Upper lobe of left lung (tissue), 6 donors: ENCODE results near the gene WLS. TPM values are rescaled to one million over a fixed set of nuclear protein-coding genes. Genes with fewer than 3 reads are reported as not detected.
A peak's percentile ranks its signal among the peaks of the same experiment; 100 is the strongest.

Source experiments
- ATAC-seq, 2 donors: fragments of 200-7000 bp; cut with Tn5 transposase; one replicate each; pipeline ENCODE4 v1.9.1; 2022; ENCODE audit warnings: mild to moderate bottlenecking in 2 of 2, moderate library complexity in 2 of 2; ENCODE audit not compliant: low FRiP score in 2 of 2
- DNase-seq, 2 donors: peaks; one replicate each; pipeline ENCODE4 v3.0.0-alpha.2; 2019 to 2020
- H3K27ac ChIP-seq, 4 donors: fragments of 200-600 bp; sonication (generic); one replicate each; pipeline ENCODE4 v1.5.1; 2016 to 2019
- H3K27me3 ChIP-seq, 4 donors: fragments of 200-600 bp; sonication (generic); one replicate each; pipeline ENCODE4 v1.5.1; 2017 to 2019
- H3K36me3 ChIP-seq, 4 donors: fragments of 200-600 bp; sonication (generic); one replicate each; pipeline ENCODE4 v1.5.1; 2016 to 2019
- H3K4me1 ChIP-seq, 4 donors: fragments of 200-600 bp; sonication (generic); one replicate each; pipeline ENCODE4 v1.5.1; 2018 to 2019
- H3K4me3 ChIP-seq, 4 donors: fragments of 200-600 bp; sonication (generic); one replicate each; pipeline ENCODE4 v1.5.1; 2017 to 2019; ENCODE audit warnings: mild to moderate bottlenecking in 2 of 4, moderate library complexity in 1 of 4
- H3K9me3 ChIP-seq, 4 donors: fragments of 200-600 bp; sonication (generic); one replicate each; pipeline ENCODE4 v1.5.1; 2018 to 2019
- EP300 ChIP-seq, 4 donors: sonication (generic); formaldehyde crosslinking; IDR thresholded peaks; one replicate each; pipeline ENCODE4 v1.5.1; 2017; ENCODE audit warnings: antibody characterized with exemption in 4 of 4, control low read depth in 2 of 4
- POLR2A ChIP-seq, 4 donors: fragments of 450-650 bp; IDR thresholded peaks; one replicate each; pipeline ENCODE4 v1.5.1; 2016 to 2017; ENCODE audit warnings: antibody characterized with exemption in 4 of 4, mild to moderate bottlenecking in 2 of 4
- POLR2AphosphoS5 ChIP-seq, 2 donors: sonication (generic); formaldehyde crosslinking; IDR thresholded peaks; one replicate each; pipeline ENCODE4 v1.5.1; 2017; ENCODE audit warnings: antibody characterized with exemption in 2 of 2
- WGBS, 2 donors: methylation state at CpG; one replicate each; pipeline ENCODE4 v1.1.5; 2017 to 2018; 5-methylcytosine and 5-hydroxymethylcytosine counted together
- total RNA-seq, 6 donors: library from RNA; depleted of rRNA in 4 of 6; stranded (reverse); fragments of >200 nt in 4 of 6; gene quantifications; one replicate each; pipeline versions ENCODE4 v1.1.0 to v1.2.1, GENCODE V29; 2016 to 2021
- TF ChIP-seq, protein P1 (sequence below), 6 experiments: fragments of 450-650 bp in 4 of 6; fragments of 200-600 bp in 2 of 6; sonication (generic) in 2 of 6; IDR thresholded peaks; one replicate each; pipeline ENCODE4 v1.5.1; 2016 to 2019; ENCODE audit warnings: antibody characterized with exemption in 6 of 6
- donor health status: DM: no; HTN: no; CAD: no; lungs with moderate emphysema.
- donor health status: DM: no; HTN: yes; CAD: no; lungs with severe emphysema.

Gene WLS
- total RNA-seq, 6 donors from 2014 or later: 33.5 to 113 (median 61.3) TPM

DNA sequence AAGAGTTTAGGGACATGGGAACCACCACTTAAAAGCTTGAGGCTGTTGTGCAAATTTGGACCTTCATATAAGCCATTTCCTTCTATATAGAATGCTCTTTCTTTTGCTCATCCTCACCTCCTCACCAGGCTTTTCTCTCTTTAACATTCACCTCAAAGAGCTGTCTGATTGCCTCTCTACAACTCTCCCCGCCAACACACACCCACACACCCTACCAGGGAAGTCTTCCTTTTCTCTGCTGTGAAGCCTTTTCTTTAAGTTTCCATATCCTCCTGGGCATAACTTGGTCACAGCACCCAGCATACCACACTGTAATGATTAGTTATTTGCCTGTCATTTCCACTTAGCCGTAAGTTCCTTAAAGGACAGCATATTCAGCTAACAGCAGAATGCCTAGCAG is 40.6 kb downstream of the WLS start:
- H3K36me3 ChIP-seq: peaks cover 0 to 24% (median 3%) of the 10 kb centered on the region in 4 donors
- no peak overlapping the region for H3K4me3 ChIP-seq
- 89 to 95% methylated on average over 2 of the region's 2 CpGs for WGBS, 2 donors
- no peaks in the 10 kb centered on the region for H3K9me3 ChIP-seq
- no peaks in the 10 kb centered on the region for H3K27me3 ChIP-seq
- H3K27ac ChIP-seq: no peak overlapping the region
- ATAC-seq (no peak), DNase-seq (no peak)
- peaks cover 0 to under 1% (median 0%) of the 10 kb centered on the region in 4 donors for H3K4me1 ChIP-seq
- TF ChIP-seq EP300 (IDR thresholded peaks at IDR 0.05): no peak
- no peak for TF ChIP-seq POLR2AphosphoS5 (IDR thresholded peaks at IDR 0.05)
- TF ChIP-seq POLR2A (IDR thresholded peaks at IDR 0.05): no peak
- TF ChIP-seq, protein P1, sequence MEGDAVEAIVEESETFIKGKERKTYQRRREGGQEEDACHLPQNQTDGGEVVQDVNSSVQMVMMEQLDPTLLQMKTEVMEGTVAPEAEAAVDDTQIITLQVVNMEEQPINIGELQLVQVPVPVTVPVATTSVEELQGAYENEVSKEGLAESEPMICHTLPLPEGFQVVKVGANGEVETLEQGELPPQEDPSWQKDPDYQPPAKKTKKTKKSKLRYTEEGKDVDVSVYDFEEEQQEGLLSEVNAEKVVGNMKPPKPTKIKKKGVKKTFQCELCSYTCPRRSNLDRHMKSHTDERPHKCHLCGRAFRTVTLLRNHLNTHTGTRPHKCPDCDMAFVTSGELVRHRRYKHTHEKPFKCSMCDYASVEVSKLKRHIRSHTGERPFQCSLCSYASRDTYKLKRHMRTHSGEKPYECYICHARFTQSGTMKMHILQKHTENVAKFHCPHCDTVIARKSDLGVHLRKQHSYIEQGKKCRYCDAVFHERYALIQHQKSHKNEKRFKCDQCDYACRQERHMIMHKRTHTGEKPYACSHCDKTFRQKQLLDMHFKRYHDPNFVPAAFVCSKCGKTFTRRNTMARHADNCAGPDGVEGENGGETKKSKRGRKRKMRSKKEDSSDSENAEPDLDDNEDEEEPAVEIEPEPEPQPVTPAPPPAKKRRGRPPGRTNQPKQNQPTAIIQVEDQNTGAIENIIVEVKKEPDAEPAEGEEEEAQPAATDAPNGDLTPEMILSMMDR (IDR thresholded peaks at IDR 0.05): no peak

DNA sequence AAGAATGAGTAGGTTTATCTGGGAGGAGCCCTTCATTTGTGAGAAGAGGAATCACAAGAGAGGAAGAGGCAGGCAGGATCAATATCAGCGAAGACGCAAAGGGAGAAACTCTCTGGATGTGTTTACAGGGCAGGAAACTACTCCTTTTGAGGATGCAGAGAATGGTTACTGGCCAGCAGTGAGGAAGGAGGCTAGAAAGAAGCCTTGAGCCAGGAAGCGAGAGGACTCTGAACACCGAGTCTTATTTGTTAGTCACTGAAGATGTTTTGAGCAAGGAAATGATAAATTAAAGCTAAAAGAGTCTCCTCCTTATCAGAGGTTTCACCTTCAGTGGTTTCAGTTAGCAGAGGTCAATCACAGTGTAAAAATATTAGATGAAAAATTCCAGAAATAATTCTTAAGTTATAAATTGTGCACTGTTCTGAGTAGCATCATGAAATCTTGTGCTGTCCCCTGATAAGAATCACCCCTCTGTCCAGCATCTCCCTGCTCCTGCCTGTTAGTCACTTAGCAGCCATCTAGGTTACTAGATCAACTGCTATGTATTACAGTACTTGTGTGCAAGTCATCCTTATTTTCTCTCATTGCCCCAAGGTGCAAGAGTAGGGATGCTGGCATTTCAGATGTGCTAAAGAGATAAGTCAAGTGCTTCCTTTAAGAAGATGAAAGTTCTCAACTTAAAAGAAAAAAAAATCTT is 43.5 kb downstream of the WLS start:
- Histone ChIP-seq H3K27me3 (no peaks in the 10 kb centered on the region), H3K4me1 (no peaks in the 10 kb centered on the region), H3K36me3 (peaks cover 0 to 24% (median 3%) of the 10 kb centered on the region in 4 donors), H3K27ac (peak overlapping the region in 2 of 4 donors; percentile 3 to 34), H3K9me3 (no peaks in the 10 kb centered on the region), H3K4me3 (no peak overlapping the region)
- ATAC-seq: no peak
- TF ChIP-seq EP300 (IDR thresholded peaks at IDR 0.05) (no peak), POLR2A (IDR thresholded peaks at IDR 0.05) (no peak), POLR2AphosphoS5 (IDR thresholded peaks at IDR 0.05) (no peak)
- TF ChIP-seq, protein P1 (IDR thresholded peaks at IDR 0.05): no peak
- DNase-seq: no peak
- WGBS, 2 donors: 56 to 67% methylated on average over 4 of the region's 4 CpGs

DNA sequence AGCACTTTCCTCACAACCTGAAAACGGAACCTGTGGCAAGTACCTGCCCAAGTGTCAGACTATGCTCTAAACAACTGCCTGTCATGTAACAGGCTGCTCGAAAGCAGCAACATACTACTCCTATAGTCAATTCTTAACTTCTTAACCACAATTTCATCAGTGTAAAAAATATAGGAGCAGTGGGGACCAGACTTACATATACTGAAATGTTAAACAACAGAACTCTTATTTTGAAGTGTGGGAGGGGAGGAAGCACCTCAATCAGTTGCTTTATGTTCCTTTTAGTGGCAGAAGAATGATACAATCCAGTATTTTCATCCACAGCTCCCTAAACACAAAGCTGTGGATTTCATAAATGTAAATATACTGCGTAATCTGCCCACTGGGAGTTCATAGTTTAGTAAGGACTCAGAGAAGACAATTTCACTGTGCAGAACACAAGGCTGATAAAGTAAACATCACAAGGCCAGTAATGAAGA is 44.2 kb downstream of the WLS start:
- H3K36me3 ChIP-seq: peaks cover 0 to 21% (median 3%) of the 10 kb centered on the region in 4 donors
- ATAC-seq: no peak
- H3K4me1 ChIP-seq: no peaks in the 10 kb centered on the region
- peak overlapping the region in 1 of 4 donors; percentile 3 for H3K27ac ChIP-seq
- H3K27me3 ChIP-seq: no peaks in the 10 kb centered on the region
- no peak for DNase-seq
- WGBS, 2 donors: 73 to 79% methylated on average over 3 of the region's 3 CpGs
- TF ChIP-seq POLR2A (IDR thresholded peaks at IDR 0.05) (no peak), POLR2AphosphoS5 (IDR thresholded peaks at IDR 0.05) (no peak), EP300 (IDR thresholded peaks at IDR 0.05) (no peak)
- TF ChIP-seq, protein P1 (IDR thresholded peaks at IDR 0.05): no peak
- no peaks in the 10 kb centered on the region for H3K9me3 ChIP-seq
- no peak overlapping the region for H3K4me3 ChIP-seq

DNA sequence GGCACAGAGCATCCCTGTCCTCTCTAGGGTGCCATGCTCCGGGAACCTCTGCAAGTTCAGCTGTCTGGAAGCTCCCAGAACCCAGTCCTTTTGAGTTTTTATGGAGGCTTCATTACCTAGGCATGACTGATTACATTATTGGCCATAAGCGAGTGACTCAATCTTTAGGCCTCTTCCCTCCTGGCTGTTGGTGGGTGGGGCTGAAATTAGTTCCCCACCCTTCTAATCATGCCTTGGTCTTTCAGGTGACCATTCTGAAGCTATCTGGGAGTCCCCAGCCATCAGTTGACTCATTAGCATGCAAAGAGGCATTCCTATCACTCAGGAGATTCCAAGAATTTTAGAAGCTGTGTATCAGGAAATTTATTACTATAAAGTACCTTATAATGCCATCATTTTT is 46.6 kb downstream of the WLS start:
- no peaks in the 10 kb centered on the region for H3K27me3 ChIP-seq
- no peak overlapping the region for H3K27ac ChIP-seq
- no peak overlapping the region for H3K4me3 ChIP-seq
- no peaks in the 10 kb centered on the region for H3K4me1 ChIP-seq
- peak in 1 of 2 donors; percentile 22 for ATAC-seq
- 68 to 96% methylated on average over 2 of the region's 2 CpGs for WGBS, 2 donors
- no peaks in the 10 kb centered on the region for H3K9me3 ChIP-seq
- DNase-seq: no peak
- TF ChIP-seq, protein P1 (IDR thresholded peaks at IDR 0.05): no peak
- no peak for TF ChIP-seq EP300 (IDR thresholded peaks at IDR 0.05)
- TF ChIP-seq POLR2A (IDR thresholded peaks at IDR 0.05): no peak
- TF ChIP-seq POLR2AphosphoS5 (IDR thresholded peaks at IDR 0.05): no peak
- H3K36me3 ChIP-seq: peaks cover 0 to 6% (median 3%) of the 10 kb centered on the region in 4 donors

DNA sequence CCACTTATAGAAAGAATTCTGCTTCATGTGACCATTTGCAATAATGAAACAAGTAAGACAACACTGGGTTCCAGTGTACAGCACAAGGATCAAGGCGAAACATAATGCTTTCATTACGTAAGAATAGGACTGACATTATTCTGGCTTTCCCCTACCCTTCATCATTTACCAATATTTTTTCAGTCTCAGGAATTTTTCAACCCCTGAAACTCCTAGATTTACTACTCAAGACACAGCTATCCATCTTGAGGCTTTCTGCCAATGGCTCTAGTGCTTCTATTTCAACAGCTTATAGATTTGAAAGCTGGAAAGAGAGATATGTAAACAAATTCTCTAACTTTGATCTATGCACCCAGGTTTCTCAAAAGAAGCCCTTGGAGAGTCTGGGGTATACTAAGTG is 48.4 kb downstream of the WLS start:
- TF ChIP-seq, protein P1 (IDR thresholded peaks at IDR 0.05): no peak
- TF ChIP-seq POLR2AphosphoS5 (IDR thresholded peaks at IDR 0.05) (no peak), EP300 (IDR thresholded peaks at IDR 0.05) (no peak)
- DNase-seq: no peak
- no peak overlapping the region for H3K27ac ChIP-seq
- no peaks in the 10 kb centered on the region for H3K4me1 ChIP-seq
- no peaks in the 10 kb centered on the region for H3K36me3 ChIP-seq
- ATAC-seq: no peak
- no peak overlapping the region for H3K4me3 ChIP-seq
- H3K9me3 ChIP-seq: no peaks in the 10 kb centered on the region
- WGBS, 2 donors: 83 to 93% methylated on average over 2 of the region's 2 CpGs
- no peaks in the 10 kb centered on the region for H3K27me3 ChIP-seq
